22Rv1 (cell line): Measurements from ENCODE around the gene DUSP1.

ENCODE experiments used
- CTCF ChIP-seq: fragments of 450-650 bp; IDR thresholded peaks from 2 replicates; pipeline ENCODE4 v1.5.1; 2017; ENCODE audit warnings: mild to moderate bottlenecking
- ZFX ChIP-seq: fragments of 450-650 bp; IDR thresholded peaks from 2 replicates; pipeline ENCODE4 v1.6.1; 2017; ENCODE audit warnings: antibody characterized with exemption, borderline replicate concordance

- TF ChIP-seq CTCF (no peak), ZFX (no peak)
Measured at GRCh38 chr5:172802112-172802511, 31.1 kb upstream of the DUSP1 start.
